GM21529 (cell line): ENCODE results near the gene GRPEL2.
"Not testable (repeated sequence)": the region's sequence is repeated elsewhere in the genome, so short reads cannot be mapped to it uniquely, and the experiment has no call there.

Experiments used
- ATAC-seq: cut with Tn5 transposase; IDR thresholded peaks from one replicate; pipeline ENCODE4 v1.9.1; 2021; ENCODE audit not compliant: unreplicated experiment

GRPEL2 gene

GRCh38 chr5:149392718-149393117, 47.4 kb downstream of the GRPEL2 start:
- no peak for ATAC-seq

- ATAC-seq = not testable (repeated sequence)
Measured at GRCh38 chr5:149394996-149395395, 49.7 kb downstream of the GRPEL2 start.

- ATAC-seq = no peak
Measured at GRCh38 chr5:149397530-149397929, 52.2 kb downstream of the GRPEL2 start.

- ATAC-seq = not testable (repeated sequence)
Measured at GRCh38 chr5:149398747-149399266, 53.5 kb downstream of the GRPEL2 start.

- no peak for ATAC-seq
Measured at GRCh38 chr5:149399775-149400174, 54.5 kb downstream of the GRPEL2 start.

GRCh38 chr5:149400304-149400703, 55.0 kb downstream of the GRPEL2 start:
- ATAC-seq = no peak

- ATAC-seq = no peak
Measured at GRCh38 chr5:149401051-149401450, 55.8 kb downstream of the GRPEL2 start.

GRCh38 chr5:149402291-149402690, 57.0 kb downstream of the GRPEL2 start:
- no peak for ATAC-seq
